Right ventricle myocardium superior (tissue), 1 donor: Measurements from ENCODE around the gene TENM3. TPM values are rescaled to one million over a fixed set of nuclear protein-coding genes. Genes with fewer than 3 reads are reported as not detected.

Experiments
- ATAC-seq: fragments of 200-7000 bp; cut with Tn5 transposase; one replicate; pipeline ENCODE4 v1.9.1; 2020; ENCODE audit warnings: mild to moderate bottlenecking; ENCODE audit not compliant: poor library complexity
- DNase-seq: peaks from one replicate; pipeline ENCODE4 v3.0.0-alpha.2; 2020
- intact Hi-C: fragments of 100-400 bp; cut with DNase I; formaldehyde crosslinking; loops from one replicate; pipeline ENCODE4 v1.11.2; 2022
- total RNA-seq: library from RNA; stranded (reverse); fragmentation: NEBNext Ultra II Directional; extraction: Animal tissue kit (Norgen Biotek cat#: 25700); gene quantifications from one replicate; pipeline ENCODE4 v1.2.1, GENCODE V29; 2021
- donor health status: DM: no; HTN: yes; CAD: no; lungs with severe emphysema.

TENM3 gene
- total RNA-seq, 1 donor from 2014 or later: 3.0 TPM

- ATAC-seq (no peak), DNase-seq (no peak)
- intact Hi-C loops: no loop called here
Measured at GRCh38 chr4:182307746-182308145, 64.5 kb downstream of the TENM3 start.

- intact Hi-C loops: no loop called here
- DNase-seq (no peak), ATAC-seq (no peak)
Measured at GRCh38 chr4:182309877-182310276, 66.7 kb downstream of the TENM3 start.

GRCh38 chr4:182310316-182310715, 67.1 kb downstream of the TENM3 start:
- DNase-seq (no peak), ATAC-seq (no peak)
- intact Hi-C loops: no loop called here

- no peak for ATAC-seq
- intact Hi-C loops: no loop called here
- DNase-seq: no peak
Measured at GRCh38 chr4:182310962-182311361, 67.8 kb downstream of the TENM3 start.

GRCh38 chr4:182314537-182314936, 71.3 kb downstream of the TENM3 start:
- intact Hi-C loops: no loop called here
- ATAC-seq (no peak), DNase-seq (no peak)

- ATAC-seq (no peak), DNase-seq (no peak)
- intact Hi-C loops: no loop called here
Measured at GRCh38 chr4:182318256-182318655, 75.1 kb downstream of the TENM3 start.

- intact Hi-C loops: no loop called here
- DNase-seq (no peak), ATAC-seq (no peak)
Measured at GRCh38 chr4:182320092-182320491, 76.9 kb downstream of the TENM3 start.

- ATAC-seq: no peak
- DNase-seq: no peak
- intact Hi-C loops: no loop called here
Measured at GRCh38 chr4:182320580-182320979, 77.4 kb downstream of the TENM3 start.

- DNase-seq (no peak), ATAC-seq (no peak)
- intact Hi-C loops: no loop called here
Measured at GRCh38 chr4:182324282-182324681, 81.1 kb downstream of the TENM3 start.

- DNase-seq (no peak), ATAC-seq (no peak)
- intact Hi-C loops: no loop called here
Measured at GRCh38 chr4:182325397-182325796, 82.2 kb downstream of the TENM3 start.

GRCh38 chr4:182325848-182326255, 82.7 kb downstream of the TENM3 start:
- no peak for DNase-seq
- peak; percentile 98 for ATAC-seq
- intact Hi-C loops: no loop called here

GRCh38 chr4:182328505-182328904, 85.3 kb downstream of the TENM3 start:
- no peak for DNase-seq
- intact Hi-C loops: no loop called here
- no peak for ATAC-seq

GRCh38 chr4:182337366-182337765, 94.2 kb downstream of the TENM3 start:
- DNase-seq: no peak
- intact Hi-C loops: no loop called here
- ATAC-seq: no peak

GRCh38 chr4:182338063-182338462, 94.9 kb downstream of the TENM3 start:
- DNase-seq (no peak), ATAC-seq (no peak)

GRCh38 chr4:182338746-182339145, 95.5 kb downstream of the TENM3 start:
- DNase-seq (no peak), ATAC-seq (no peak)
- intact Hi-C loops: no loop called here

More at GRCh38 chr4:182338063-182338462, 94.9 kb downstream of the TENM3 start:
- intact Hi-C loops: no loop called here

GRCh38 chr4:182339221-182339641, 96.0 kb downstream of the TENM3 start:
- ATAC-seq: no peak
- no peak for DNase-seq
- intact Hi-C loops: no loop called here

GRCh38 chr4:182343453-182343852, 100.3 kb downstream of the TENM3 start:
- ATAC-seq (no peak), DNase-seq (no peak)
- intact Hi-C loops: no loop called here

- intact Hi-C loops: no loop called here
- DNase-seq (no peak), ATAC-seq (no peak)
Measured at GRCh38 chr4:182344968-182345367, 101.8 kb downstream of the TENM3 start.

GRCh38 chr4:182346250-182346649, 103.0 kb downstream of the TENM3 start:
- ATAC-seq: no peak
- intact Hi-C loops: no loop called here

GRCh38 chr4:182346675-182347375, 103.6 kb downstream of the TENM3 start:
- DNase-seq: no peak
- intact Hi-C loops: no loop called here
- no peak for ATAC-seq

More at GRCh38 chr4:182346250-182346649, 103.0 kb downstream of the TENM3 start:
- no peak for DNase-seq

GRCh38 chr4:182348779-182349326, 105.7 kb downstream of the TENM3 start:
- DNase-seq (no peak), ATAC-seq (no peak)
- intact Hi-C loops: no loop called here
